ENCODE results near the gene CAPZA1. TPM values are rescaled to one million over a fixed set of nuclear protein-coding genes. Genes with fewer than 3 reads are reported as not detected.
"Not testable (repeated sequence)": the region's sequence is repeated elsewhere in the genome, so short reads cannot be mapped to it uniquely, and the experiment has no call there.

Gene CAPZA1
- total and polyA plus RNA-seq, 2 experiments from 2014 or later: 109 to 177 TPM

DNA sequence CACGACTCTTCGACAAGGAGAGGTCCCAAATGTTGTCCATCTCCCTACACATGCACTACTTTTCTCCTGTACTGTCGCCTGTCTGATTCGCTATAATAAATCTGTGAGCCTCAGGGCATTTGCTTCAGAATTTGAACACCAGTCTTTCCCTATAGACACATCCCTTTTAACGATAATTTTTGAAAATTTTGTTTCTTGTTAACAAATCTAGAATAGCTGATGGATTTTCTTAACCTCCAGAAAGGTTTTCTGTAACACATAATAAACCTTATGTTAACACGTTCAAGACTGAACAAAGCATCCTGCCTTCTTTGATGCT is 704 bp downstream of the CAPZA1 start:
- Histone ChIP-seq H3K36me3 (replicated peaks; ENCODE audit: insufficient read depth, low read depth) (no peaks in the 10 kb centered on the region), H3K4me3 (peak overlapping the region; percentile 71), H3K9me3 (ENCODE audit: low read depth) (no peaks in the 10 kb centered on the region), H3K27me3 (no peaks in the 10 kb centered on the region), H3K27ac (peak overlapping the region; percentile 100), H2AFZ (peak overlapping the region; percentile 50), H4K20me1 (ENCODE audit: insufficient read depth, poor library complexity, severe bottlenecking) (peaks cover 41% of the 10 kb centered on the region), H3K79me2 (peaks cover 87% of the 10 kb centered on the region), H3K9me2 (replicated peaks; ENCODE audit: insufficient read depth) (no peaks in the 10 kb centered on the region), H3K4me1 (ENCODE audit: insufficient read depth) (peaks cover 25% of the 10 kb centered on the region), H3K4me2 (peak overlapping the region; percentile 86)
- 3% methylated on average over 6 of the region's 6 CpGs for WGBS (ENCODE audit: low lambda C conversion rate, missing lambda C conversion rate)
- TF ChIP-seq EZH2 (IDR thresholded peaks at IDR 0.05; ENCODE audit: borderline replicate concordance) (no peak), EZH2phosphoT487 (IDR thresholded peaks at IDR 0.05; ENCODE audit: low read depth, severe bottlenecking, unreplicated experiment) (no peak)
- TF ChIP-seq, protein P1, sequence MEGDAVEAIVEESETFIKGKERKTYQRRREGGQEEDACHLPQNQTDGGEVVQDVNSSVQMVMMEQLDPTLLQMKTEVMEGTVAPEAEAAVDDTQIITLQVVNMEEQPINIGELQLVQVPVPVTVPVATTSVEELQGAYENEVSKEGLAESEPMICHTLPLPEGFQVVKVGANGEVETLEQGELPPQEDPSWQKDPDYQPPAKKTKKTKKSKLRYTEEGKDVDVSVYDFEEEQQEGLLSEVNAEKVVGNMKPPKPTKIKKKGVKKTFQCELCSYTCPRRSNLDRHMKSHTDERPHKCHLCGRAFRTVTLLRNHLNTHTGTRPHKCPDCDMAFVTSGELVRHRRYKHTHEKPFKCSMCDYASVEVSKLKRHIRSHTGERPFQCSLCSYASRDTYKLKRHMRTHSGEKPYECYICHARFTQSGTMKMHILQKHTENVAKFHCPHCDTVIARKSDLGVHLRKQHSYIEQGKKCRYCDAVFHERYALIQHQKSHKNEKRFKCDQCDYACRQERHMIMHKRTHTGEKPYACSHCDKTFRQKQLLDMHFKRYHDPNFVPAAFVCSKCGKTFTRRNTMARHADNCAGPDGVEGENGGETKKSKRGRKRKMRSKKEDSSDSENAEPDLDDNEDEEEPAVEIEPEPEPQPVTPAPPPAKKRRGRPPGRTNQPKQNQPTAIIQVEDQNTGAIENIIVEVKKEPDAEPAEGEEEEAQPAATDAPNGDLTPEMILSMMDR (IDR thresholded peaks at IDR 0.05; ENCODE audit: poor library complexity): no peak
- DNase-seq (ENCODE audit: low spot score): no peak

DNA sequence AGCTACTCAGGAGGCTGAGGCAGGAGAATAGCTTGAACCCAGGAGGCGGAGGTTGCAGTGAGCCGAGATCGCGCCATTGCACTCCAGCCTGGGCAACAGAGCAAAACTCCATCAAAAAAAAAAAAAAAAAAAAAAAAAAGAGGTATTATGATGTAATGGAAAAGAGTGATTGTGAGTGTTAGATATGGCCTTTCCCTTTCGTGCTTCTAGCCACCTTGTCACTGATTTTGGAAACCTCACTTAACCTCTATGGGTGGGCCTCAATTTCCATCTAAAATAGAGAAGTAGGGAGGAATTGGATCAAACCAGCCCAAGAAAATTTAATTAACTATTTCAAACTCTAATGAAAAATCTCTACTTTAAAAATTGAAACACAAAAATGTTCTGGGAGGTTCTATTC is 4.9 kb downstream of the CAPZA1 start:
- H3K9me3 ChIP-seq (ENCODE audit: low read depth); H3K4me3 ChIP-seq; H2AFZ ChIP-seq; H3K27me3 ChIP-seq; DNase-seq (ENCODE audit: low spot score); H3K27ac ChIP-seq; H3K36me3 ChIP-seq (replicated peaks; ENCODE audit: insufficient read depth, low read depth); H3K9me2 ChIP-seq (replicated peaks; ENCODE audit: insufficient read depth); H3K4me2 ChIP-seq: not testable (repeated sequence)
- Histone ChIP-seq H4K20me1 (ENCODE audit: insufficient read depth, poor library complexity, severe bottlenecking) (peaks cover 81% of the 10 kb centered on the region), H3K79me2 (peaks cover 98% of the 10 kb centered on the region), H3K4me1 (ENCODE audit: insufficient read depth) (peaks cover 16% of the 10 kb centered on the region)
- WGBS (ENCODE audit: low lambda C conversion rate, missing lambda C conversion rate): 98% methylated on average over 5 of the region's 5 CpGs

DNA sequence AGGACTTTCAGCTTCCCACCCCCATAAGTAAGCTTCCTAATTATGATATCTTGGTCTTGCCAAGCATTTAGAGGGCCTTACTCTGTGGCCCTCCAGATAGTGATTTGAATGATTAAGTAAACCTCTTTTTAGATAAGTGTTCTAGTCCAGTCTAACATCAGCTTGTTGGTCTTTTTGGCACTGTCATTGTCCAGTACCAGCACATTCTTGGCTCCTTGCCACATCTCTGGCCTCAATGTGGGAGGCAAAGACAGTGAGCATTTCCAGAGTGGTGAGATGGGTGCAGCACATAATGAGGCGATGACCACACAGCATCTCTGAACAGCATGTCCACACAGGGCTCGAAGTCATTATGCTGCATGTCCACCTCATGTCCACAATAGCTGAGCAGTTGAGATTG is 6.1 kb downstream of the CAPZA1 start:
- H3K27me3 ChIP-seq: no peaks in the 10 kb centered on the region
- no peak overlapping the region for H3K4me2 ChIP-seq
- H2AFZ ChIP-seq: no peak overlapping the region
- no peaks in the 10 kb centered on the region for H3K9me2 ChIP-seq (replicated peaks; ENCODE audit: insufficient read depth)
- H3K4me3 ChIP-seq: no peak overlapping the region
- TF ChIP-seq, protein P1 (IDR thresholded peaks at IDR 0.05; ENCODE audit: poor library complexity): no peak
- TF ChIP-seq EZH2 (IDR thresholded peaks at IDR 0.05; ENCODE audit: borderline replicate concordance) (no peak), EZH2phosphoT487 (IDR thresholded peaks at IDR 0.05; ENCODE audit: low read depth, severe bottlenecking, unreplicated experiment) (no peak)
- H3K27ac ChIP-seq: no peak overlapping the region
- no peaks in the 10 kb centered on the region for H3K36me3 ChIP-seq (replicated peaks; ENCODE audit: insufficient read depth, low read depth)
- no peaks in the 10 kb centered on the region for H3K9me3 ChIP-seq (ENCODE audit: low read depth)
- peaks cover 100% of the 10 kb centered on the region for H3K79me2 ChIP-seq
- WGBS (ENCODE audit: low lambda C conversion rate, missing lambda C conversion rate): 98% methylated on average over 2 of the region's 2 CpGs
- peak; percentile 13 for DNase-seq (ENCODE audit: low spot score)
- H3K4me1 ChIP-seq (ENCODE audit: insufficient read depth): peaks cover 15% of the 10 kb centered on the region
- H4K20me1 ChIP-seq (ENCODE audit: insufficient read depth, poor library complexity, severe bottlenecking): peaks cover 91% of the 10 kb centered on the region

DNA sequence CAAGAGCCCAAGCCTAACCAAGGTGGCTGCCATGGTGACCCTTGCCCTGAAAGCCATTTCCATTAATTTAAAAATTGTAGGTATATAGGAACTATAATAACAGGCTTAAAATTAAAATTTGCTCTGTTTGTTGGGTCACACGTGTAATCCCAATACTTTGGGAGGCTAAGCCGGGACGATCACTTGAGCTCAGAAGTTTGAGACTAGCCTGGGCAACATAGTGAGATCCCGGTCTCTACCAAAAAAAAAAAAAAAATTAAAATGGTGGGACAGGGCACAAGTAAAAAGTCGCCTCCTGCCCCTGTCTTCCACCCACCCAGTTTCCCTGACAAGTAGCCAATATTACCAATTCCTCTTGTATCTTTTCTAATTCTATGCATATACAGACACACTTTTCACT is 6.6 kb downstream of the CAPZA1 start:
- Histone ChIP-seq H3K27me3 (no peaks in the 10 kb centered on the region), H2AFZ (no peak overlapping the region), H3K9me2 (replicated peaks; ENCODE audit: insufficient read depth) (no peaks in the 10 kb centered on the region), H3K27ac (no peak overlapping the region), H3K4me3 (no peak overlapping the region), H3K36me3 (replicated peaks; ENCODE audit: insufficient read depth, low read depth) (no peaks in the 10 kb centered on the region), H3K9me3 (ENCODE audit: low read depth) (no peaks in the 10 kb centered on the region), H3K4me2 (no peak overlapping the region), H3K79me2 (peaks cover 100% of the 10 kb centered on the region), H3K4me1 (ENCODE audit: insufficient read depth) (peaks cover 11% of the 10 kb centered on the region), H4K20me1 (ENCODE audit: insufficient read depth, poor library complexity, severe bottlenecking) (peaks cover 94% of the 10 kb centered on the region)
- WGBS (ENCODE audit: low lambda C conversion rate, missing lambda C conversion rate): 96% methylated on average over 5 of the region's 5 CpGs
- no peak for TF ChIP-seq EZH2 (IDR thresholded peaks at IDR 0.05; ENCODE audit: borderline replicate concordance)
- no peak for TF ChIP-seq EZH2phosphoT487 (IDR thresholded peaks at IDR 0.05; ENCODE audit: low read depth, severe bottlenecking, unreplicated experiment)
- TF ChIP-seq, protein P1 (IDR thresholded peaks at IDR 0.05; ENCODE audit: poor library complexity): no peak
- DNase-seq (ENCODE audit: low spot score): no peak

All from hepatocyte (in vitro differentiated cells).